CD1c-positive myeloid dendritic cell (primary cell): Measurements from ENCODE around the gene ADNP.

Source experiments
- DNase-seq: peaks from one replicate; pipeline ENCODE4 v3.0.0-alpha.2; 2016; ENCODE audit errors: extremely low spot score

Gene ADNP

DNA sequence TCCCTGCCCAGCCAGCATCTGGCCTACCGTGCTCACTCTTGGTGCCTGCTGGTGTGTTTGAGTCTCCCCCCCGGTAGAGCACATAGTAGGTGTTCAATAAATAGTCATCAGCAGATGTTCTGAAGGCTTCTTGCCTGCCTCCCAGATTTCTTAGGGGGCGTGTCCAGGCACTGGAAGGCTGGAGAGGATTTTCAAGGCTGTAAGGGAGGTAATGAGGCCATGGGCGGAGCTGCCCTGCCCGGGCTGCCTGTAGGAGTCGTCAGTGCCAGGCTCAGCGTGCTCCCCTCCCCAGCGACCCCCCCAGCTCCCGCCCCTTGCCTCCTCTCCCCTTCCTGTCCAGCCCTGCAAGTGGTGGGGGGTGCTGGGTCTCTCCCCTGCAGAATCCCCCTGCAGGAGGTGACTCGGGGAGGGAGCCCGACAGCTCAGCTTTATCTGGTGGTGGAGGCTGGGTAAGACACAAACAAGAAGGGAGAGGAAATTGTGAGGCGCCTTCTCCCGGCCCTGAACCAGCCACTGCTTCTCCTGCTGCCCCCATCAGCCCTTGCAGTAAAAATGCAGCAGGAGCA, 80.4 kb downstream of the ADNP start:
- DNase-seq: no peak

GRCh38 chr20:50848846-50849673, 82.2 kb downstream of the ADNP start:
- no peak for DNase-seq

- no peak for DNase-seq
These were observed 82.9 kb downstream of the ADNP start for GRCh38 chr20:50848341-50848808.

DNA sequence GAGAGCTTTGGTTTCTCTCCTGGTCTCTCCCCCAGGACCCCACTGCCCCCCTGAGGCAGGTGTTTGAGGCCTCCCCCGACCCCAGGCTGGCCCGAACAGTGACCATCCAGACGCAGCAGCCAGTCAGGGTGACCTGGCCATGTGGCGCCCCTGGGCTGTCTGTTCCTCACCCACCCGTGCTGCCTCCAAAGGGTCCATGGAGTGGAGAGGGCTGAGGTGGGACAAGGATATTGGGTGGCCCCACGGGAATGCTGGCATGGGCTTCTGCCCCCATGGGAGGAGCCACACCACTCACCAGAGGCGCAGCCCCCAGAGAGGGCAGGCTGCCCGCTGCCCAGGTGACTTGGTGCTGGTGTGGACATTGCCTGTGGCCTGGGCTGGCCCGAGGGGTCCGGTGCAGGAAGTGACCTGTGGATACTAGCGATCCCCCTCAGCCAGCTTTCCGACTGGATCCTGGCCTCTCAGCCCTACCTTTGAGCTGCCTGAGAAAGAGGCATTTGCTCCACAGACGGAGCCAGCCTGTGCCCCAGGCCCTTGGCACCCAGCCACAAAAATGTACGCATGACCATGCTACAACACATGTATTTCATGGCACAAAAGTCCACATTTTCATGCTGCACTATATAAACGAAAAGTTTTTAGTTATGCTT, 85.5 kb downstream of the ADNP start:
- DNase-seq: no peak

GRCh38 chr20:50844430-50845100, 86.7 kb downstream of the ADNP start:
- DNase-seq: no peak

DNA sequence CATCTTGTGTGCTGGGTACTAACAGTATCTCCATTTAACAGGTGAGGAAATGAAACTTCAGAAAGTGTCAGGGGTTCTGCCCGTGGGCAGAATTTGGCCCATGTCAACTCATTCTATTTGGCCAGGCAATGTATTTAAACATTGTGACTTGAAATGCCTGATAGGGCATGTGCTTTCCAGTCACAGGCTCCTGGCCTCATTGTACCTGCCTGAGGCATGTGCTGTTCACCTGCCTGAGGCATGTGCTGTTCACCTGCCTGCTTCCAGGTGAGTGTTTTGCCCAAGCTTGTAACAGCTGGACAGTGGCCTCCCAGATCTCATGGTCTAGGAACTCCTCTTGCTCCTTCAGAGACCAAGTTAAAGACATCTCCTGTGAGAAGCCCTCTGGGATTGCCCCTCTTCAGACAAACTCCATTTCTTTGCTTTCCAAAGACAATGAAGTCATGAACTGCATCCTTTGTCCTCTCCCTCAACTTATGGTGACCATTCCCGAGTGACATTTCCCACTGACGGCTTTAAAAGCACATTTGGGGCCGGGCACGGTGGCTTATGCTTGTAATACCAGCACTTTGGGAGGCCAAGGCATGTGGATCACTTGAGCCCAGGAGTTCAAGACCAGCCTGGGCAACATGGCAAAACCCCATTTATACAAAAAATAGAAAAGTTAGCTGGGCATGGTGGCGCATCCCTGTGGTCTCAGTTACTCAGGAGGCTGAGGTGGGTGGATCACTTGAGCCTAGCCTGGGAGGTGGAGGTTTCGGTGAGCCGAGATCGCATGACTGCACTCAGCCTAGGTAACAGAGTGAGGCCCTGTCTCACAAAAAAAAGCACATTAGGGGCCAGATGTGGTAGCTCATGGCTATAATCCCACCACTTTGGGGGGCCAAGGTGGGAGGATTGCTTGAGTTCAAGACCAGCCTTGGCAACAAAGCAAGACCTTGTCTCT, 87.6 kb downstream of the ADNP start:
- no peak for DNase-seq

GRCh38 chr20:50842821-50843220, 88.4 kb downstream of the ADNP start:
- DNase-seq: no peak
